Measurements from ENCODE around the gene CBR1. TPM values are rescaled to one million over a fixed set of nuclear protein-coding genes. Genes with fewer than 3 reads are reported as not detected.

Gene CBR1
- total RNA-seq, 1 experiment from 2014 or later = 26.4 TPM

GRCh38 chr21:36040389-36040788 lies 29.4 kb upstream of the CBR1 start:
- no peaks in the 10 kb centered on the region for H3K79me2 ChIP-seq (ENCODE audit: low read length)
- no peaks in the 10 kb centered on the region for H4K20me1 ChIP-seq (ENCODE audit: insufficient read depth, low read depth, low read length)
- peaks cover 26% of the 10 kb centered on the region; the same call in 1 of the 2 replicates for H3K36me3 ChIP-seq (ENCODE audit: insufficient read depth, low read length)
- H3K27me3 ChIP-seq (ENCODE audit: low read length) = no peaks in the 10 kb centered on the region
- no peaks in the 10 kb centered on the region for H3K4me1 ChIP-seq (ENCODE audit: low read length)
- H3K9me3 ChIP-seq (ENCODE audit: low read length) = no peaks in the 10 kb centered on the region
- no peak overlapping the region for H3K4me2 ChIP-seq (ENCODE audit: low read depth, low read length, poor library complexity, severe bottlenecking)
- no peak overlapping the region for H3K27ac ChIP-seq (ENCODE audit: low read length)
- H2AFZ ChIP-seq (ENCODE audit: low read length) = no peak overlapping the region
- H3K9ac ChIP-seq (ENCODE audit: low read length) = no peak overlapping the region
- H3K4me3 ChIP-seq (ENCODE audit: low read length) = no peak overlapping the region
- H3K9me2 ChIP-seq (replicated peaks; ENCODE audit: insufficient read depth, low read length) = no peaks in the 10 kb centered on the region
- no peak for DNase-seq

GRCh38 chr21:36041910-36042309 lies 27.9 kb upstream of the CBR1 start:
- Histone ChIP-seq H3K9me2 (replicated peaks; ENCODE audit: insufficient read depth, low read length) (no peaks in the 10 kb centered on the region), H3K36me3 (ENCODE audit: insufficient read depth, low read length) (peaks cover 26% of the 10 kb centered on the region; the same call in 1 of the 2 replicates), H3K9ac (ENCODE audit: low read length) (no peak overlapping the region), H3K4me1 (ENCODE audit: low read length) (no peaks in the 10 kb centered on the region), H3K4me3 (ENCODE audit: low read length) (no peak overlapping the region), H3K27me3 (ENCODE audit: low read length) (no peaks in the 10 kb centered on the region), H3K4me2 (ENCODE audit: low read depth, low read length, poor library complexity, severe bottlenecking) (no peak overlapping the region), H3K79me2 (ENCODE audit: low read length) (no peaks in the 10 kb centered on the region), H3K9me3 (ENCODE audit: low read length) (no peaks in the 10 kb centered on the region), H4K20me1 (ENCODE audit: insufficient read depth, low read depth, low read length) (no peaks in the 10 kb centered on the region), H2AFZ (ENCODE audit: low read length) (no peak overlapping the region), H3K27ac (ENCODE audit: low read length) (no peak overlapping the region)
- DNase-seq = no peak

- Histone ChIP-seq H3K9me3 (ENCODE audit: low read length) (no peaks in the 10 kb centered on the region), H3K9me2 (replicated peaks; ENCODE audit: insufficient read depth, low read length) (no peaks in the 10 kb centered on the region), H2AFZ (ENCODE audit: low read length) (no peak overlapping the region), H3K4me3 (ENCODE audit: low read length) (no peak overlapping the region), H3K27ac (ENCODE audit: low read length) (no peak overlapping the region), H3K36me3 (ENCODE audit: insufficient read depth, low read length) (peaks cover 26% of the 10 kb centered on the region; the same call in 1 of the 2 replicates), H3K4me1 (ENCODE audit: low read length) (no peaks in the 10 kb centered on the region), H4K20me1 (ENCODE audit: insufficient read depth, low read depth, low read length) (no peaks in the 10 kb centered on the region), H3K27me3 (ENCODE audit: low read length) (no peaks in the 10 kb centered on the region), H3K4me2 (ENCODE audit: low read depth, low read length, poor library complexity, severe bottlenecking) (no peak overlapping the region), H3K9ac (ENCODE audit: low read length) (no peak overlapping the region), H3K79me2 (ENCODE audit: low read length) (no peaks in the 10 kb centered on the region)
- DNase-seq = no peak
These were observed 25.8 kb upstream of the CBR1 start for GRCh38 chr21:36044056-36044455.

GRCh38 chr21:36045993-36046392 lies 23.8 kb upstream of the CBR1 start:
- H3K9ac ChIP-seq (ENCODE audit: low read length) = no peak overlapping the region
- H3K4me2 ChIP-seq (ENCODE audit: low read depth, low read length, poor library complexity, severe bottlenecking) = no peak overlapping the region
- no peaks in the 10 kb centered on the region for H3K79me2 ChIP-seq (ENCODE audit: low read length)
- no peak overlapping the region for H3K27ac ChIP-seq (ENCODE audit: low read length)
- H3K27me3 ChIP-seq (ENCODE audit: low read length) = no peaks in the 10 kb centered on the region
- no peak for DNase-seq
- H3K36me3 ChIP-seq (ENCODE audit: insufficient read depth, low read length) = peaks cover 34% of the 10 kb centered on the region; the same call in 1 of the 2 replicates
- H3K9me2 ChIP-seq (replicated peaks; ENCODE audit: insufficient read depth, low read length) = no peaks in the 10 kb centered on the region
- no peaks in the 10 kb centered on the region for H3K4me1 ChIP-seq (ENCODE audit: low read length)
- H3K9me3 ChIP-seq (ENCODE audit: low read length) = no peaks in the 10 kb centered on the region
- H3K4me3 ChIP-seq (ENCODE audit: low read length) = no peak overlapping the region
- no peak overlapping the region for H2AFZ ChIP-seq (ENCODE audit: low read length)
- H4K20me1 ChIP-seq (ENCODE audit: insufficient read depth, low read depth, low read length) = no peaks in the 10 kb centered on the region

- no peak overlapping the region for H3K4me2 ChIP-seq (ENCODE audit: low read depth, low read length, poor library complexity, severe bottlenecking)
- no peak for DNase-seq
- no peaks in the 10 kb centered on the region for H4K20me1 ChIP-seq (ENCODE audit: insufficient read depth, low read depth, low read length)
- no peak overlapping the region for H2AFZ ChIP-seq (ENCODE audit: low read length)
- H3K4me1 ChIP-seq (ENCODE audit: low read length) = no peaks in the 10 kb centered on the region
- H3K4me3 ChIP-seq (ENCODE audit: low read length) = no peak overlapping the region
- H3K9me3 ChIP-seq (ENCODE audit: low read length) = no peaks in the 10 kb centered on the region
- no peaks in the 10 kb centered on the region for H3K9me2 ChIP-seq (replicated peaks; ENCODE audit: insufficient read depth, low read length)
- no peak overlapping the region for H3K9ac ChIP-seq (ENCODE audit: low read length)
- peaks cover 30% of the 10 kb centered on the region; the same call in 1 of the 2 replicates for H3K36me3 ChIP-seq (ENCODE audit: insufficient read depth, low read length)
- H3K27me3 ChIP-seq (ENCODE audit: low read length) = no peaks in the 10 kb centered on the region
- H3K79me2 ChIP-seq (ENCODE audit: low read length) = no peaks in the 10 kb centered on the region
- H3K27ac ChIP-seq (ENCODE audit: low read length) = no peak overlapping the region
These were observed 22.7 kb upstream of the CBR1 start for GRCh38 chr21:36047139-36047538.

GRCh38 chr21:36048357-36048756 lies 21.5 kb upstream of the CBR1 start:
- no peaks in the 10 kb centered on the region for H3K9me3 ChIP-seq (ENCODE audit: low read length)
- H3K4me2 ChIP-seq (ENCODE audit: low read depth, low read length, poor library complexity, severe bottlenecking) = no peak overlapping the region
- H4K20me1 ChIP-seq (ENCODE audit: insufficient read depth, low read depth, low read length) = no peaks in the 10 kb centered on the region
- peaks cover 31% of the 10 kb centered on the region; the same call in 1 of the 2 replicates for H3K36me3 ChIP-seq (ENCODE audit: insufficient read depth, low read length)
- no peaks in the 10 kb centered on the region for H3K9me2 ChIP-seq (replicated peaks; ENCODE audit: insufficient read depth, low read length)
- no peak for DNase-seq
- H3K4me3 ChIP-seq (ENCODE audit: low read length) = no peak overlapping the region
- H3K27ac ChIP-seq (ENCODE audit: low read length) = no peak overlapping the region
- no peaks in the 10 kb centered on the region for H3K27me3 ChIP-seq (ENCODE audit: low read length)
- H3K4me1 ChIP-seq (ENCODE audit: low read length) = no peaks in the 10 kb centered on the region
- no peak overlapping the region for H3K9ac ChIP-seq (ENCODE audit: low read length)
- H2AFZ ChIP-seq (ENCODE audit: low read length) = no peak overlapping the region
- no peaks in the 10 kb centered on the region for H3K79me2 ChIP-seq (ENCODE audit: low read length)

GRCh38 chr21:36052860-36053714 lies 16.7 kb upstream of the CBR1 start:
- Histone ChIP-seq H3K27ac (ENCODE audit: low read length) (no peak overlapping the region), H3K4me2 (ENCODE audit: low read depth, low read length, poor library complexity, severe bottlenecking) (no peak overlapping the region), H4K20me1 (ENCODE audit: insufficient read depth, low read depth, low read length) (no peaks in the 10 kb centered on the region), H3K27me3 (ENCODE audit: low read length) (no peaks in the 10 kb centered on the region), H3K4me3 (ENCODE audit: low read length) (no peak overlapping the region), H3K4me1 (ENCODE audit: low read length) (peaks cover 26% of the 10 kb centered on the region), H3K9me3 (ENCODE audit: low read length) (no peaks in the 10 kb centered on the region), H3K36me3 (ENCODE audit: insufficient read depth, low read length) (peaks cover 56% of the 10 kb centered on the region), H2AFZ (ENCODE audit: low read length) (no peak overlapping the region), H3K9me2 (replicated peaks; ENCODE audit: insufficient read depth, low read length) (no peaks in the 10 kb centered on the region), H3K79me2 (ENCODE audit: low read length) (peaks cover 9% of the 10 kb centered on the region), H3K9ac (ENCODE audit: low read length) (no peak overlapping the region)
- no peak for DNase-seq

- H4K20me1 ChIP-seq (ENCODE audit: insufficient read depth, low read depth, low read length) = no peaks in the 10 kb centered on the region
- peaks cover 32% of the 10 kb centered on the region for H3K4me1 ChIP-seq (ENCODE audit: low read length)
- H3K79me2 ChIP-seq (ENCODE audit: low read length) = peaks cover 15% of the 10 kb centered on the region
- no peak overlapping the region for H2AFZ ChIP-seq (ENCODE audit: low read length)
- no peak overlapping the region for H3K4me3 ChIP-seq (ENCODE audit: low read length)
- no peak overlapping the region for H3K27ac ChIP-seq (ENCODE audit: low read length)
- H3K27me3 ChIP-seq (ENCODE audit: low read length) = no peaks in the 10 kb centered on the region
- no peak overlapping the region for H3K9ac ChIP-seq (ENCODE audit: low read length)
- DNase-seq = no peak
- peaks cover 56% of the 10 kb centered on the region for H3K36me3 ChIP-seq (ENCODE audit: insufficient read depth, low read length)
- no peaks in the 10 kb centered on the region for H3K9me3 ChIP-seq (ENCODE audit: low read length)
- H3K4me2 ChIP-seq (ENCODE audit: low read depth, low read length, poor library complexity, severe bottlenecking) = no peak overlapping the region
- no peaks in the 10 kb centered on the region for H3K9me2 ChIP-seq (replicated peaks; ENCODE audit: insufficient read depth, low read length)
These were observed 16.1 kb upstream of the CBR1 start for GRCh38 chr21:36053715-36054062.
